Lung (tissue), 12 donors: ENCODE results near the gene IP6K2. TPM values are rescaled to one million over a fixed set of nuclear protein-coding genes. Genes with fewer than 3 reads are reported as not detected.
"Not testable (repeated sequence)": the region's sequence is repeated elsewhere in the genome, so short reads cannot be mapped to it uniquely, and the experiment has no call there.

ENCODE experiments used
- ATAC-seq: fragments of 200-7000 bp; cut with Tn5 transposase; one replicate; pipeline ENCODE4 v1.9.1; 2020; ENCODE audit warnings: moderate number of reproducible peaks; ENCODE audit not compliant: insufficient read depth, low FRiP score
- DNase-seq, 3 donors: peaks; one replicate each; pipeline ENCODE4 v3.0.0-alpha.2; 2013 to 2017
- H3K27ac ChIP-seq, 2 donors: one replicate each; pipeline ENCODE4 v1.5.1; 2013; ENCODE audit warnings: mild to moderate bottlenecking in 2 of 2, moderate library complexity in 2 of 2, control low read depth in 1 of 2, inconsistent platforms in 1 of 2, low read depth in 1 of 2, low read length in 1 of 2
- H3K27me3 ChIP-seq, 3 donors: one replicate each; pipeline ENCODE4 v1.5.1; 2013; ENCODE audit warnings: low read length in 2 of 3; ENCODE audit not compliant: control insufficient read depth in 3 of 3, insufficient read depth in 3 of 3
- H3K36me3 ChIP-seq, 4 donors: one replicate each; pipeline ENCODE4 v1.5.1; 2013; ENCODE audit warnings: low read length in 4 of 4, mild to moderate bottlenecking in 1 of 4, moderate library complexity in 1 of 4; ENCODE audit not compliant: control insufficient read depth in 4 of 4, insufficient read depth in 4 of 4
- H3K4me1 ChIP-seq, 5 donors: one replicate each; pipeline ENCODE4 v1.5.1; 2013; ENCODE audit warnings: low read length in 5 of 5, mild to moderate bottlenecking in 2 of 5, moderate library complexity in 1 of 5; ENCODE audit not compliant: control insufficient read depth in 5 of 5, insufficient read depth in 5 of 5
- H3K4me3 ChIP-seq: one replicate; pipeline ENCODE4 v1.5.1; 2013; ENCODE audit warnings: mild to moderate bottlenecking, control low read depth, moderate library complexity
- H3K9ac ChIP-seq, 2 donors: one replicate each; pipeline ENCODE4 v1.5.1; 2013; ENCODE audit warnings: low read length in 2 of 2, control low read depth in 1 of 2; ENCODE audit not compliant: insufficient read depth in 1 of 2
- H3K9me3 ChIP-seq, 4 donors: one replicate each; pipeline ENCODE4 v1.5.1; 2013; ENCODE audit warnings: low read length in 3 of 4, mild to moderate bottlenecking in 1 of 4, moderate library complexity in 1 of 4; ENCODE audit not compliant: control insufficient read depth in 4 of 4, insufficient read depth in 3 of 4
- CTCF ChIP-seq: IDR thresholded peaks from 2 replicates; pipeline ENCODE4 v1.5.1; 2012; ENCODE audit warnings: mild to moderate bottlenecking; ENCODE audit errors: control extremely low read depth, extremely low read depth
- WGBS, 2 donors: extraction: QIAGEN DNeasy Blood & Tissue Kit; methylation state at CpG; one replicate each; pipeline ENCODE4 v1.1.7; 2013; 5-methylcytosine and 5-hydroxymethylcytosine counted together
- polyA plus RNA-seq, 2 donors: library from polyadenylated mRNA; stranded (reverse); fragments of 200-250 nt; gene quantifications; one replicate each; pipeline ENCODE4 v1.2.1, GENCODE V29; 2013
- total RNA-seq, 2 donors: library from RNA; depleted of rRNA in 1 of 2; stranded (reverse); fragments of >200 nt in 1 of 2; gene quantifications; one replicate each; pipeline ENCODE4 v1.2.1, GENCODE V29; 2014 to 2021
- donor health status: control.
- donor health status: control.
- donor health status: Bipolar disorder and iron deficiency.
- donor health status: healthy.
- donor health status: DM: yes; HTN: yes; CAD: no.

Gene IP6K2
- total and polyA plus RNA-seq, 4 donors = 54.3 to 128 (median 61.4) TPM

GRCh38 chr3:48738144-48738536, 21.1 kb upstream of the IP6K2 start:
- H3K27me3 ChIP-seq = no peaks in the 10 kb centered on the region
- no peaks in the 10 kb centered on the region for H3K36me3 ChIP-seq
- TF ChIP-seq CTCF = no peak
- DNase-seq (peak; percentile 83 to 98 (median 97)), ATAC-seq (no peak)
- H3K4me1 ChIP-seq = peaks cover 0 to 42% (median 19%) of the 10 kb centered on the region in 5 donors
- H3K9ac ChIP-seq = no peak overlapping the region
- 77 to 90% methylated on average over 3 of the region's 3 CpGs for WGBS, 2 donors
- H3K27ac ChIP-seq = peak overlapping the region; percentile 4 to 80
- no peak overlapping the region for H3K4me3 ChIP-seq
- no peaks in the 10 kb centered on the region for H3K9me3 ChIP-seq

- H3K36me3 ChIP-seq, H3K27ac ChIP-seq, ATAC-seq, H3K9me3 ChIP-seq, H3K27me3 ChIP-seq, H3K4me3 ChIP-seq: not testable (repeated sequence)
- H3K9ac ChIP-seq = peak overlapping the region in 1 of 2 donors; percentile 32
- 50 to 60% methylated on average over 7 to 8 of the region's 8 CpGs for WGBS, 2 donors
- DNase-seq = peak; percentile 26 to 59 (median 54)
- peaks cover 0 to 34% (median 17%) of the 10 kb centered on the region in 5 donors for H3K4me1 ChIP-seq
Measured at GRCh38 chr3:48735075-48735767, 18.2 kb upstream of the IP6K2 start.

GRCh38 chr3:48734541-48734940, 17.5 kb upstream of the IP6K2 start:
- not testable (repeated sequence) for H3K36me3 ChIP-seq, H3K9ac ChIP-seq, ATAC-seq, H3K4me3 ChIP-seq, H3K9me3 ChIP-seq, H3K27ac ChIP-seq, H3K27me3 ChIP-seq, DNase-seq
- 89 to 90% methylated on average over 7 to 16 of the region's 25 CpGs for WGBS, 2 donors
- peaks cover 0 to 27% (median 11%) of the 10 kb centered on the region in 5 donors for H3K4me1 ChIP-seq

GRCh38 chr3:48733752-48734518, 16.9 kb upstream of the IP6K2 start:
- not testable (repeated sequence) for DNase-seq, H3K27ac ChIP-seq, ATAC-seq, H3K36me3 ChIP-seq, H3K27me3 ChIP-seq, H3K4me3 ChIP-seq, H3K9ac ChIP-seq, H3K9me3 ChIP-seq
- 93 to 94% methylated on average over 21 to 52 of the region's 53 CpGs for WGBS, 2 donors
- peaks cover 0 to 21% (median 5%) of the 10 kb centered on the region in 5 donors for H3K4me1 ChIP-seq

- no peak overlapping the region for H3K4me3 ChIP-seq
- H3K36me3 ChIP-seq = no peaks in the 10 kb centered on the region
- no peak overlapping the region for H3K9ac ChIP-seq
- DNase-seq = no peak
- no peak for TF ChIP-seq CTCF
- H3K9me3 ChIP-seq = no peaks in the 10 kb centered on the region
- no peaks in the 10 kb centered on the region for H3K27me3 ChIP-seq
- peaks cover 0 to 1% (median 0%) of the 10 kb centered on the region in 5 donors for H3K4me1 ChIP-seq
- WGBS, 2 donors = 94 to 100% methylated on average over 8 of the region's 8 CpGs
- no peak for ATAC-seq
- H3K27ac ChIP-seq = no peak overlapping the region
Measured at GRCh38 chr3:48727511-48727910, 10.5 kb upstream of the IP6K2 start.

- not testable (repeated sequence) for H3K9ac ChIP-seq
Measured at GRCh38 chr3:48725185-48725855, 8.3 kb upstream of the IP6K2 start.

More at GRCh38 chr3:48725185-48725855, 8.3 kb upstream of the IP6K2 start:
- not testable (repeated sequence) for H3K36me3 ChIP-seq, DNase-seq, H3K4me3 ChIP-seq, H3K9me3 ChIP-seq, H3K27ac ChIP-seq, ATAC-seq, H3K27me3 ChIP-seq, H3K4me1 ChIP-seq
- WGBS, 2 donors = 91 to 95% methylated on average over 8 of the region's 8 CpGs
